Motor neuron (in vitro differentiated cells): ENCODE measurements around the gene CORO1C. TPM values are rescaled to one million over a fixed set of nuclear protein-coding genes. Genes with fewer than 3 reads are reported as not detected.

ENCODE experiments used
- ATAC-seq, 8 experiments: fragments of 200-7000 bp; cut with Tn5 transposase; replicated peaks in 6 of 8; 2 replicates each; pipeline ENCODE4 v1.8.0; 2021; ENCODE audit warnings: mild to moderate bottlenecking in 8 of 8, moderate library complexity in 8 of 8
- H3K27ac ChIP-seq, 2 donors: fragments of 250-450 bp; sonication (Bioruptor Pico); 2 replicates each; pipeline ENCODE4 v1.9.0; 2021; ENCODE audit warnings: antibody characterized with exemption in 2 of 2, mild to moderate bottlenecking in 2 of 2, moderate library complexity in 1 of 2
- H3K4me1 ChIP-seq, 2 donors: fragments of 250-450 bp; sonication (Bioruptor Pico); replicated peaks in 1 of 2; 2 replicates each; pipeline ENCODE4 v1.6.1; 2021; ENCODE audit warnings: antibody characterized with exemption in 2 of 2, mild to moderate bottlenecking in 2 of 2, moderate library complexity in 1 of 2
- H3K4me3 ChIP-seq, 5 donors: fragments of 250-450 bp; sonication (Bioruptor Pico); 2 replicates each; pipeline ENCODE4 v1.9.0; 2021; ENCODE audit warnings: antibody characterized with exemption in 5 of 5, mild to moderate bottlenecking in 5 of 5, moderate library complexity in 4 of 5
- WGBS, 10 experiments: fragments of 450-650 bp; shearing (Covaris generic); methylation state at CpG; one replicate each; pipeline ENCODE4 v1.0.0; 2022; 5-methylcytosine and 5-hydroxymethylcytosine counted together
- in situ Hi-C, 9 experiments: fragments of 400-800 bp; cut with MboI; loops; one replicate each; pipeline ENCODE4 v1.15.0; 2021; ENCODE audit warnings: low sequenced_read_pairs in 9 of 9, low pct_unique_long_range_greater_than_20kb in 2 of 9; ENCODE audit not compliant: unreplicated experiment in 9 of 9
- total RNA-seq, 8 experiments: library from RNA; unstranded; fragments of 300-600 nt; gene quantifications; 2 replicates each; pipeline versions ENCODE4 v1.2.3 to v1.2.4, GENCODE V29; 2022

CORO1C gene
- total RNA-seq, 8 experiments from 2014 or later = 35.4 to 75.1 (median 50.2) TPM

GRCh38 chr12:108653922-108654321 is 77.4 kb downstream of the CORO1C start:
- WGBS, 10 experiments = 80 to 100% (median 95%) methylated on average over 1 to 3 of the region's 3 CpGs; no CpG with 5 or more reads in 1 of the 10 experiments
- in situ Hi-C loops = loop anchor here in 5 of 9 experiments (25.0 kb wide), 3 partner anchors 133 to 433 kb away; partner anchors contain the start of genes ALKBH2 (in 1 of the 5) and UNG (in 1 of the 5)

GRCh38 chr12:108653082-108653516 is 78.2 kb downstream of the CORO1C start:
- in situ Hi-C loops = loop anchor here in 5 of 9 experiments (25.0 kb wide), 3 partner anchors 134 to 434 kb away; partner anchors contain the start of genes ALKBH2 (in 1 of the 5) and UNG (in 1 of the 5)
- ATAC-seq = no peak
- H3K27ac ChIP-seq = no peak overlapping the region

More at GRCh38 chr12:108653922-108654321, 77.4 kb downstream of the CORO1C start:
- Histone ChIP-seq H3K4me1 (no peaks in the 10 kb centered on the region), H3K27ac (no peak overlapping the region), H3K4me3 (no peak overlapping the region)
- no peak for ATAC-seq

GRCh38 chr12:108650083-108650482 is 81.2 kb downstream of the CORO1C start:
- no peak overlapping the region for H3K4me3 ChIP-seq
- 86 to 100% (median 100%) methylated on average over 1 to 2 of the region's 2 CpGs; no CpG with 5 or more reads in 5 of the 10 experiments for WGBS, 10 experiments
- ATAC-seq = no peak
- no peaks in the 10 kb centered on the region for H3K4me1 ChIP-seq
- in situ Hi-C loops = loop anchor here in 5 of 9 experiments (25.0 kb wide), 3 partner anchors 137 to 437 kb away; partner anchors contain the start of genes ALKBH2 (in 1 of the 5) and UNG (in 1 of the 5)
- no peak overlapping the region for H3K27ac ChIP-seq

More at GRCh38 chr12:108653082-108653516, 78.2 kb downstream of the CORO1C start:
- Histone ChIP-seq H3K4me3 (no peak overlapping the region), H3K4me1 (no peaks in the 10 kb centered on the region)

GRCh38 chr12:108649669-108650068 is 81.6 kb downstream of the CORO1C start:
- WGBS, 10 experiments = 0 to 100% (median 65%) methylated on average over 1 to 4 of the region's 4 CpGs; no CpG with 5 or more reads in 2 of the 10 experiments
- H3K4me3 ChIP-seq = no peak overlapping the region
- peak in 3 of 8 experiments; percentile 73 for ATAC-seq
- in situ Hi-C loops = loop anchor here in 6 of 9 experiments (25.0 kb wide), 3 partner anchors 138 to 438 kb away; partner anchors contain the start of genes ALKBH2 (in 2 of the 6) and UNG (in 2 of the 6)
- H3K27ac ChIP-seq = no peak overlapping the region
- no peaks in the 10 kb centered on the region for H3K4me1 ChIP-seq

GRCh38 chr12:108649126-108649525 is 82.2 kb downstream of the CORO1C start:
- Histone ChIP-seq H3K4me3 (no peak overlapping the region), H3K4me1 (no peaks in the 10 kb centered on the region), H3K27ac (no peak overlapping the region)
- in situ Hi-C loops = loop anchor here in 1 of 9 experiments (25.0 kb wide), 1 partner anchor 438 kb away; the partner anchor contains the start of genes ALKBH2 and UNG
- 15 to 100% (median 98%) methylated on average over 1 to 5 of the region's 6 CpGs; no CpG with 5 or more reads in 2 of the 10 experiments for WGBS, 10 experiments
- ATAC-seq = peak in 1 of 8 experiments; percentile 43

- H3K4me1 ChIP-seq = no peaks in the 10 kb centered on the region
- ATAC-seq = no peak
- H3K4me3 ChIP-seq = no peak overlapping the region
- in situ Hi-C loops = loop anchor here in 1 of 9 experiments (25.0 kb wide), 1 partner anchor 439 kb away; the partner anchor contains the start of genes ALKBH2 and UNG
- WGBS, 10 experiments = 76 to 100% (median 93%) methylated on average over 1 to 8 of the region's 9 CpGs; no CpG with 5 or more reads in 3 of the 10 experiments
- H3K27ac ChIP-seq = no peak overlapping the region
Measured at GRCh38 chr12:108648371-108648770, 82.9 kb downstream of the CORO1C start.

GRCh38 chr12:108647585-108648287 is 83.6 kb downstream of the CORO1C start:
- H3K4me1 ChIP-seq = no peaks in the 10 kb centered on the region
- H3K4me3 ChIP-seq = no peak overlapping the region
- ATAC-seq = no peak
- in situ Hi-C loops = loop anchor here in 1 of 9 experiments (25.0 kb wide), 1 partner anchor 440 kb away; the partner anchor contains the start of genes ALKBH2 and UNG
- no peak overlapping the region for H3K27ac ChIP-seq
- WGBS, 10 experiments = 20 to 97% (median 86%) methylated on average over 1 to 7 of the region's 11 CpGs; no CpG with 5 or more reads in 1 of the 10 experiments

- in situ Hi-C loops = loop anchor here in 1 of 9 experiments (25.0 kb wide), 1 partner anchor 440 kb away; the partner anchor contains the start of genes ALKBH2 and UNG
- 54 to 98% (median 89%) methylated on average over 2 to 10 of the region's 10 CpGs for WGBS, 10 experiments
- Histone ChIP-seq H3K4me3 (no peak overlapping the region), H3K4me1 (no peaks in the 10 kb centered on the region), H3K27ac (no peak overlapping the region)
- peak in 1 of 8 experiments; percentile 32 for ATAC-seq
Measured at GRCh38 chr12:108646600-108647579, 84.4 kb downstream of the CORO1C start.

- H3K27ac ChIP-seq = no peak overlapping the region
- no peak for ATAC-seq
- 86 to 100% (median 91%) methylated on average over 1 to 11 of the region's 15 CpGs for WGBS, 10 experiments
- no peaks in the 10 kb centered on the region for H3K4me1 ChIP-seq
- in situ Hi-C loops = loop anchor here in 1 of 9 experiments (25.0 kb wide), 1 partner anchor 441 kb away; the partner anchor contains the start of genes ALKBH2 and UNG
- H3K4me3 ChIP-seq = no peak overlapping the region
Measured at GRCh38 chr12:108645686-108646599, 85.4 kb downstream of the CORO1C start.

- WGBS, 10 experiments = 90 to 100% (median 100%) methylated on average over 1 to 4 of the region's 7 CpGs; no CpG with 5 or more reads in 2 of the 10 experiments
- no peak for ATAC-seq
- H3K4me1 ChIP-seq = no peaks in the 10 kb centered on the region
- in situ Hi-C loops = loop anchor here in 1 of 9 experiments (25.0 kb wide), 1 partner anchor 443 kb away; the partner anchor contains the start of genes ALKBH2 and UNG
- H3K4me3 ChIP-seq = no peak overlapping the region
- no peak overlapping the region for H3K27ac ChIP-seq
Measured at GRCh38 chr12:108644811-108645120, 86.6 kb downstream of the CORO1C start.

GRCh38 chr12:108643941-108644810 is 87.1 kb downstream of the CORO1C start:
- no peak overlapping the region for H3K27ac ChIP-seq
- H3K4me3 ChIP-seq = no peak overlapping the region
- no peak for ATAC-seq
- WGBS, 10 experiments = 40 to 90% (median 82%) methylated on average over 3 to 14 of the region's 18 CpGs; no CpG with 5 or more reads in 1 of the 10 experiments
- in situ Hi-C loops = loop anchor here in 1 of 9 experiments (25.0 kb wide), 1 partner anchor 443 kb away; the partner anchor contains the start of genes ALKBH2 and UNG
- H3K4me1 ChIP-seq = no peaks in the 10 kb centered on the region
